ENCODE data around the gene VEGFB. TPM values are rescaled to one million over a fixed set of nuclear protein-coding genes. Genes with fewer than 3 reads are reported as not detected.

Gene VEGFB
- total and polyA plus RNA-seq, 2 of the 8 experiments (the other 6 are each of a cell fraction or from before 2014, with no cell fraction given) = 9.3 to 49.6 TPM

GRCh38 chr11:64261556-64262080 lies 27.2 kb downstream of the VEGFB start:
- 93% methylated on average over 16 of the region's 18 CpGs; no CpG with 5 or more reads in 1 of the 2 experiments for WGBS, 2 experiments (ENCODE audit: extremely low coverage in 1 of 2, insufficient coverage in 1 of 2, insufficient read length in 1 of 2, insufficient replicate concordance in 2 of 2, low coverage in 1 of 2, low lambda C conversion rate in 2 of 2, missing lambda C conversion rate in 1 of 2)
- no peak overlapping the region for H2AFZ ChIP-seq (ENCODE audit: low read length)
- H3K14ac ChIP-seq (ENCODE audit: insufficient read length) = no peak overlapping the region
- no peak overlapping the region for H3K18ac ChIP-seq (ENCODE audit: extremely low read depth, low read length)
- CTCF ChIA-PET (ENCODE audit: partially characterized antibody) = interaction anchor here (0.7 to 7.9 kb wide), 6 partner anchors 6 to 55 kb away, joined by 3 to 62 read pairs (median 6); partner anchors contain the start of genes CATSPERZ and FERMT3
- H3K56ac ChIP-seq (replicated peaks; ENCODE audit: insufficient read length, low read depth, low read length) = no peak overlapping the region
- H2BK20ac ChIP-seq (ENCODE audit: low read length) = no peak overlapping the region
- H3K79me1 ChIP-seq (ENCODE audit: low read depth, low read length) = no peaks in the 10 kb centered on the region
- peaks cover 20 to 82% (median 38%) of the 10 kb centered on the region in 4 experiments for H3K36me3 ChIP-seq (ENCODE audit: control insufficient read depth in 2 of 4, insufficient read depth in 4 of 4, low read length in 3 of 4)
- no peak overlapping the region for H2AK5ac ChIP-seq (ENCODE audit: low read depth, low read length)
- no peak overlapping the region for H2BK12ac ChIP-seq (ENCODE audit: low read depth, low read length)
- H3K23me2 ChIP-seq (ENCODE audit: low read depth, low read length) = no peaks in the 10 kb centered on the region
- H4K8ac ChIP-seq (ENCODE audit: extremely low read depth, insufficient read depth, low read length) = no peak overlapping the region
- H4K91ac ChIP-seq (replicated peaks; ENCODE audit: insufficient read length, low read length) = no peak overlapping the region
- no peak overlapping the region for H3K4me2 ChIP-seq (ENCODE audit: insufficient read depth in 1 of 2, low read depth in 2 of 2, low read length in 2 of 2)
- FAIRE-seq (no peak), DNase-seq (ENCODE audit: low read depth in 1 of 2, low spot score in 2 of 2) (no peak)
- H3K9me3 ChIP-seq (ENCODE audit: insufficient read depth in 2 of 2, low read depth in 1 of 2, low read length in 1 of 2) = no peaks in the 10 kb centered on the region
- H4K20me1 ChIP-seq (replicated peaks in 1 of 2; ENCODE audit: control insufficient read depth in 1 of 2, insufficient read depth in 2 of 2, low read length in 2 of 2) = peaks cover 8 to 21% of the 10 kb centered on the region in 2 experiments
- no peaks in the 10 kb centered on the region; a peak in 3 of 7 replicates for H3K4me1 ChIP-seq (replicated peaks in 1 of 4; ENCODE audit: control insufficient read depth in 3 of 4, insufficient read depth in 4 of 4, low read length in 3 of 4)
- H3K79me2 ChIP-seq (ENCODE audit: control insufficient read depth in 1 of 2, insufficient read depth in 2 of 2, low read length in 2 of 2) = no peaks in the 10 kb centered on the region
- no peak overlapping the region for H3K27ac ChIP-seq (ENCODE audit: low read depth, low read length)
- H2BK120ac ChIP-seq (replicated peaks; ENCODE audit: low read depth, low read length) = no peak overlapping the region
- POLR2A ChIA-PET (ENCODE audit: partially characterized antibody) = interaction anchor here (1.2 to 11.9 kb wide), 5 partner anchors 5 to 39 kb away, joined by 3 to 352 read pairs (median 4); partner anchors contain the start of genes CATSPERZ, FKBP2, PLCB3 and PPP1R14B
- no peak overlapping the region for H4K5ac ChIP-seq (ENCODE audit: insufficient read length, low read depth, low read length)
- H2BK15ac ChIP-seq (ENCODE audit: low read length) = no peak overlapping the region
- no peak overlapping the region for H3K4me3 ChIP-seq (ENCODE audit: extremely low read depth in 1 of 4, insufficient read depth in 2 of 4, low read depth in 3 of 4, low read length in 4 of 4)
- no peak overlapping the region for H3K9ac ChIP-seq (replicated peaks in 1 of 4; ENCODE audit: extremely low read depth in 1 of 4, low read depth in 3 of 4, low read length in 3 of 4)
- H3K23ac ChIP-seq (ENCODE audit: insufficient read length) = no peak overlapping the region
- no peak overlapping the region for H2BK5ac ChIP-seq (ENCODE audit: low read depth, low read length)
- no peak overlapping the region for H3K4ac ChIP-seq (replicated peaks; ENCODE audit: insufficient read length, low read depth, low read length)
- no peaks in the 10 kb centered on the region for H3K27me3 ChIP-seq (replicated peaks in 1 of 4; ENCODE audit: control insufficient read depth in 3 of 4, extremely low read depth in 1 of 4, insufficient read depth in 3 of 4, low read length in 3 of 4)
- TF ChIP-seq HDAC6 (IDR thresholded peaks at IDR 0.05; ENCODE audit: low read depth, low read length) = no peak
- TF ChIP-seq SRF (IDR thresholded peaks at IDR 0.05; ENCODE audit: low read depth, low read length) = no peak
- TF ChIP-seq PHF8 (conservative IDR thresholded peaks at IDR 0.05; ENCODE audit: low read depth, low read length) = no peak
- no peak for TF ChIP-seq USF2 (IDR thresholded peaks at IDR 0.05; ENCODE audit: low read length)
- no peak for TF ChIP-seq TCF12 (IDR thresholded peaks at IDR 0.05; ENCODE audit: low read depth, low read length)
- no peak for TF ChIP-seq SP2 (IDR thresholded peaks at IDR 0.05; ENCODE audit: low read length)

Measured in H1 (cell line).